IMR-90 (cell line): ENCODE results near the gene KRTAP12-1. TPM values are rescaled to one million over a fixed set of nuclear protein-coding genes. Genes with fewer than 3 reads are reported as not detected.

Experiments
- ATAC-seq: fragments of 200-7000 bp; cut with Tn5 transposase; 2 replicates; pipeline ENCODE4 v1.9.1; 2020; ENCODE audit warnings: low read depth, mild to moderate bottlenecking, moderate library complexity
- BruUV-seq: library from RNA; stranded (reverse); fragments of 400-500 nt; replicated peaks from 2 replicates; lab custom pipeline; 2021; lab: Mats Ljungman, UMichigan
- CTCF ChIA-PET: fragments of 300-600 bp; formaldehyde crosslinking; extraction: SDS; loops from one replicate; lab custom pipeline; 2021; ENCODE audit warnings: antibody characterized with exemption; lab: Yijun Ruan, JAX
- POLR2A ChIA-PET: fragments of 300-600 bp; sonication (Branson Sonifier 250); formaldehyde crosslinking; loops from one replicate; lab custom pipeline; 2022; ENCODE audit warnings: antibody characterized with exemption; ENCODE audit not compliant: unreplicated experiment; lab: Charles Lee
- DNase-seq: peaks from one replicate; pipeline ENCODE4 v3.0.0; 2013
- H2AFZ ChIP-seq: replicated peaks from 2 replicates; pipeline ENCODE3; 2013; ENCODE audit warnings: low read length, mild to moderate bottlenecking; ENCODE audit not compliant: poor library complexity
- H2AK5ac ChIP-seq: 2 replicates; pipeline ENCODE4 v1.6.1; 2013; ENCODE audit warnings: low read depth, low read length, inconsistent platforms
- H2AK9ac ChIP-seq: replicated peaks from 2 replicates; pipeline ENCODE3; 2013; ENCODE audit warnings: mild to moderate bottlenecking, low read depth, low read length, moderate library complexity; ENCODE audit not compliant: poor library complexity
- H2BK120ac ChIP-seq: 2 replicates; pipeline ENCODE4 v1.6.1; 2013; ENCODE audit warnings: low read depth, low read length, inconsistent platforms
- H2BK15ac ChIP-seq: 3 replicates; pipeline ENCODE4 v1.6.1; 2013; ENCODE audit warnings: low read depth, low read length, inconsistent platforms
- H2BK20ac ChIP-seq: 2 replicates; pipeline ENCODE4 v1.6.1; 2013; ENCODE audit warnings: low read depth, mild to moderate bottlenecking, inconsistent platforms, low read length, moderate library complexity
- H2BK5ac ChIP-seq: 2 replicates; pipeline ENCODE4 v1.6.1; 2013; ENCODE audit warnings: mild to moderate bottlenecking, low read depth, low read length, inconsistent platforms; ENCODE audit not compliant: poor library complexity, severe bottlenecking
- H3K14ac ChIP-seq: replicated peaks from 2 replicates; pipeline ENCODE4 v1.6.1; 2013; ENCODE audit warnings: low read depth, low read length, inconsistent platforms
- H3K18ac ChIP-seq: 2 replicates; pipeline ENCODE4 v1.6.1; 2013; ENCODE audit warnings: low read depth, low read length, control low read depth
- H3K23ac ChIP-seq: 2 replicates; pipeline ENCODE4 v1.6.1; 2013; ENCODE audit warnings: low read depth, low read length, inconsistent platforms
- H3K27ac ChIP-seq: 2 replicates; pipeline ENCODE4 v1.5.1; 2013; ENCODE audit warnings: mild to moderate bottlenecking, control low read depth, low read length; ENCODE audit not compliant: insufficient read depth
- H3K27me3 ChIP-seq: 2 replicates; pipeline ENCODE4 v1.6.1; 2013; ENCODE audit warnings: low read length; ENCODE audit not compliant: control insufficient read depth, insufficient read depth
- H3K36me3 ChIP-seq: 2 replicates; pipeline ENCODE4 v1.6.1; 2013; ENCODE audit warnings: low read length, mixed read lengths; ENCODE audit not compliant: control insufficient read depth, insufficient read depth
- H3K4ac ChIP-seq: 2 replicates; pipeline ENCODE4 v1.6.1; 2013; ENCODE audit warnings: low read depth, low read length, inconsistent platforms
- H3K4me1 ChIP-seq: 2 replicates; pipeline ENCODE4 v1.6.1; 2013; ENCODE audit warnings: low read length, mixed read lengths; ENCODE audit not compliant: control insufficient read depth, insufficient read depth
- H3K4me2 ChIP-seq: 2 replicates; pipeline ENCODE4 v1.6.1; 2013; ENCODE audit warnings: low read depth, mild to moderate bottlenecking, control low read depth, low read length, moderate library complexity
- H3K4me3 ChIP-seq: 2 replicates; pipeline ENCODE4 v1.5.1; 2013; ENCODE audit warnings: low read depth, mild to moderate bottlenecking, control low read depth, low read length, moderate library complexity; ENCODE audit not compliant: insufficient read depth
- H3K56ac ChIP-seq: 2 replicates; pipeline ENCODE4 v1.6.1; 2013; ENCODE audit warnings: low read length, inconsistent platforms; ENCODE audit not compliant: insufficient read depth; ENCODE audit errors: extremely low read depth
- H3K79me1 ChIP-seq, 2 experiments: 2 replicates each; pipeline ENCODE4 v1.6.1; 2013; ENCODE audit warnings: low read length in 2 of 2, inconsistent platforms in 1 of 2, low read depth in 1 of 2
- H3K9ac ChIP-seq: 2 replicates; pipeline ENCODE4 v1.6.1; 2013; ENCODE audit warnings: low read depth, low read length, control low read depth
- H3K9me1 ChIP-seq: 2 replicates; pipeline ENCODE4 v1.6.1; 2013; ENCODE audit warnings: low read length, inconsistent platforms; ENCODE audit not compliant: insufficient read depth
- H3K9me3 ChIP-seq: 2 replicates; pipeline ENCODE4 v1.6.1; 2013; ENCODE audit warnings: low read length; ENCODE audit not compliant: control insufficient read depth, insufficient read depth
- H4K20me1 ChIP-seq: 2 replicates; pipeline ENCODE4 v1.6.1; 2013; ENCODE audit warnings: low read length, inconsistent platforms; ENCODE audit not compliant: insufficient read depth
- H4K5ac ChIP-seq: 2 replicates; pipeline ENCODE4 v1.6.1; 2013; ENCODE audit warnings: mild to moderate bottlenecking, low read depth, low read length, control low read depth
- H4K8ac ChIP-seq, 2 experiments: 2 replicates each; pipeline ENCODE4 v1.6.1; 2013; ENCODE audit warnings: low read depth in 2 of 2, low read length in 2 of 2, control low read depth in 1 of 2, inconsistent platforms in 1 of 2
- H4K91ac ChIP-seq: 2 replicates; pipeline ENCODE4 v1.6.1; 2013; ENCODE audit warnings: low read depth, low read length, inconsistent platforms; ENCODE audit not compliant: insufficient read depth
- BHLHE40 ChIP-seq: fragments of 150-350 bp; IDR thresholded peaks from 2 replicates; pipeline ENCODE4 v1.6.1; 2016; ENCODE audit warnings: mild to moderate bottlenecking, low read depth, low read length
- CEBPB ChIP-seq: IDR thresholded peaks from 2 replicates; pipeline ENCODE4 v1.6.1; 2012; ENCODE audit warnings: low read depth, low read length, improper control_type of control experiment
- CHD1 ChIP-seq: IDR thresholded peaks from 2 replicates; pipeline ENCODE4 v1.6.1; 2012; ENCODE audit warnings: low read depth, low read length, improper control_type of control experiment
- CTCF ChIP-seq: conservative IDR thresholded peaks from 2 replicates; pipeline ENCODE4 v1.5.1; 2012; ENCODE audit warnings: mild to moderate bottlenecking, low read depth, low read length, improper control_type of control experiment
- ELK1 ChIP-seq: fragments of 150-350 bp; IDR thresholded peaks from 2 replicates; pipeline ENCODE4 v1.6.1; 2016; ENCODE audit warnings: low read depth, mild to moderate bottlenecking, low read length, moderate library complexity, borderline replicate concordance
- FOS ChIP-seq: fragments of 150-350 bp; IDR thresholded peaks from 2 replicates; pipeline ENCODE4 v1.6.1; 2016; ENCODE audit warnings: low read depth, low read length
- MAFK ChIP-seq: IDR thresholded peaks from 2 replicates; pipeline ENCODE4 v1.6.1; 2012; ENCODE audit warnings: low read depth, low read length, improper control_type of control experiment
- MXI1 ChIP-seq: IDR thresholded peaks from 2 replicates; pipeline ENCODE4 v1.6.1; 2012; ENCODE audit warnings: low read depth, mild to moderate bottlenecking, low read length, moderate library complexity, borderline replicate concordance
- NFE2L2 ChIP-seq: fragments of 150-350 bp; IDR thresholded peaks from 2 replicates; pipeline ENCODE4 v1.6.1; 2016; ENCODE audit warnings: low read depth, mild to moderate bottlenecking, low read length
- POLR2A ChIP-seq: IDR thresholded peaks from 2 replicates; pipeline ENCODE4 v1.6.1; 2012; ENCODE audit warnings: mild to moderate bottlenecking, low read depth, low read length
- RAD21 ChIP-seq: IDR thresholded peaks from 2 replicates; pipeline ENCODE4 v1.6.1; 2012; ENCODE audit warnings: low read length, improper control_type of control experiment
- RFX5 ChIP-seq: IDR thresholded peaks from 2 replicates; pipeline ENCODE4 v1.8.0; 2012; ENCODE audit warnings: low read depth, mild to moderate bottlenecking, low read length, moderate library complexity
- USF2 ChIP-seq: fragments of 150-350 bp; IDR thresholded peaks from 2 replicates; pipeline ENCODE4 v1.6.1; 2017; ENCODE audit warnings: mild to moderate bottlenecking, antibody characterized with exemption, low read length, low read depth
- WGBS, 2 experiments: methylation state at CpG; one replicate each; pipeline versions ENCODE4 v1.1.5 to v1.1.7; 2013; ENCODE audit warnings: missing lambda C conversion rate in 2 of 2; ENCODE audit not compliant: insufficient read length in 1 of 2; ENCODE audit errors: extremely low coverage in 2 of 2; 5-methylcytosine and 5-hydroxymethylcytosine counted together
- dilution Hi-C: fragments of 300-500 bp; cut with HindIII; formaldehyde crosslinking; loops from one replicate; pipeline ENCODE4 v1.14.3; 2018; ENCODE audit warnings: low sequenced_read_pairs; ENCODE audit not compliant: unreplicated experiment
- in situ Hi-C: fragments of 300-500 bp; cut with MboI; formaldehyde crosslinking; loops from 3 replicates; pipeline ENCODE4 v1.14.3; 2019; ENCODE audit warnings: low sequenced_read_pairs, inconsistent platforms, mixed read lengths
- intact Hi-C: fragments of 100-400 bp; cut with micrococcal nuclease; formaldehyde crosslinking; loops from 2 replicates; pipeline ENCODE4 v1.10.0; 2022
- polyA plus RNA-seq, 3 experiments: library from polyadenylated mRNA; depleted of rRNA; stranded (reverse); fragments of >200 nt; gene quantifications; 2 replicates each; pipeline ENCODE4 v1.2.3, GENCODE V29; 2012; ENCODE audit warnings: low replicate concordance in 1 of 3
- total RNA-seq: library from RNA; depleted of rRNA; stranded (reverse); fragments of >200 nt; gene quantifications from 2 replicates; pipeline ENCODE4 v1.2.3, GENCODE V29; 2012

Gene KRTAP12-1
- total and polyA plus RNA-seq, 2 of the 4 experiments (the other 2 are of a cell fraction): not detected

GRCh38 chr21:44724926-44725325 lies 43.0 kb upstream of the KRTAP12-1 start:
- no peak overlapping the region for H3K9ac ChIP-seq
- H3K9me1 ChIP-seq: no peaks in the 10 kb centered on the region
- dilution Hi-C loops: no loop called here
- no peak overlapping the region for H3K18ac ChIP-seq
- H3K23ac ChIP-seq: no peak overlapping the region
- H3K79me1 ChIP-seq: no peaks in the 10 kb centered on the region
- H3K4me3 ChIP-seq: no peak overlapping the region
- peaks cover 39% of the 10 kb centered on the region for H3K27me3 ChIP-seq
- no peak overlapping the region for H3K4me2 ChIP-seq
- no peak for ATAC-seq
- WGBS, 2 experiments: 78% methylated on average over 14 of the region's 14 CpGs; no CpG with 5 or more reads in 1 of the 2 experiments
- no peak overlapping the region for H4K5ac ChIP-seq
- no peak overlapping the region for H3K4ac ChIP-seq
- no peak overlapping the region for H2AK5ac ChIP-seq
- no peaks in the 10 kb centered on the region for H3K36me3 ChIP-seq
- TF ChIP-seq NFE2L2: no peak
- TF ChIP-seq ELK1: no peak
- no peak for TF ChIP-seq MAFK
- TF ChIP-seq FOS: no peak
- TF ChIP-seq CTCF: no peak
- TF ChIP-seq CEBPB: no peak
- TF ChIP-seq RAD21: no peak
- no peak for TF ChIP-seq CHD1
- no peak for TF ChIP-seq POLR2A
- TF ChIP-seq MXI1: no peak
- TF ChIP-seq BHLHE40: no peak
- no peak for TF ChIP-seq USF2
- no peak for TF ChIP-seq RFX5
- no peak overlapping the region for H2BK5ac ChIP-seq
- no peak overlapping the region for H3K27ac ChIP-seq
- H3K4me1 ChIP-seq: no peaks in the 10 kb centered on the region
- intact Hi-C loops: no loop called here
- no TSS peak for BruUV-seq
- no peaks in the 10 kb centered on the region for H3K9me3 ChIP-seq
- H2BK15ac ChIP-seq: no peak overlapping the region
- no peak overlapping the region for H2AFZ ChIP-seq
- H3K56ac ChIP-seq: no peak overlapping the region
- no peak for DNase-seq
- POLR2A ChIA-PET: no interaction called here
- H3K14ac ChIP-seq: no peak overlapping the region
- CTCF ChIA-PET: interaction anchor here (0.6 kb wide), 1 partner anchor 210 kb away, joined by 4 read pairs; no protein-coding TSS in a partner anchor
- in situ Hi-C loops: no loop called here
- no peak overlapping the region for H2BK120ac ChIP-seq
- H2AK9ac ChIP-seq: no peak overlapping the region
- no peak overlapping the region for H4K8ac ChIP-seq
- no peak overlapping the region for H2BK20ac ChIP-seq
- no peak overlapping the region for H4K91ac ChIP-seq
- no peaks in the 10 kb centered on the region for H4K20me1 ChIP-seq
